ENCODE data around the gene IGLON5.
A peak's percentile ranks its signal among the peaks of the same experiment; 100 is the strongest.

The IGLON5 gene

DNA sequence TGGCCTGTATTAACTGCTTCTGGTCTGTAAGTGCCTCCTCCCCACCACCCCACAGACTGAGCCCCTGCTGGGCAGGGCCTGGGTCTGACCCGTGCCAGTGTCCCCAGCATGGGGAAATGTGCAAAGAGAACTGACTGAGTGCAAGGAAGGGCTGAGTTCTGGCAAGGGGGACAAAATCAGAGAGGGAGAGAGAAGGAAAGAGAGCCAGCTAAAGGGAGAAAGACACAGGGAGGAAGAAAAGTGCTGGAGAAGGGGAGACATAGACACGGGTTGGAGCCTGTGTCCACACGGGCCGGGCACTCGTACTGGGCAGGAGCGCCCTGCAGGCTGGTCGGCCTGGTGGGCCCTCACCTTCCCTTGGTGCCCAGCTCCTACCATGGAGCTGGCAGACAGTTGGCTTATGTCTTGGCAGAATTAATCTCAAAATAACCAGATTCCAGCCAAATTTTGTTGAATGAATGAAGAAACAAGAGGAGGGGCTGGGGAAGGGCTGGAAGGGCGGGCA lies 59.8 kb downstream of the IGLON5 start:
- Histone ChIP-seq H3K36me3 (ENCODE audit: control insufficient read depth in 1 of 2, insufficient read depth in 2 of 2, low read length in 2 of 2) (no peaks in the 10 kb centered on the region), H3K4me1 (ENCODE audit: control insufficient read depth in 1 of 2, insufficient read depth in 2 of 2, low read length in 2 of 2) (peaks cover 0 to 7% of the 10 kb centered on the region in 2 donors), H3K9me3 (ENCODE audit: control insufficient read depth in 1 of 2, low read length in 2 of 2) (no peaks in the 10 kb centered on the region), H3K27ac (ENCODE audit: low read depth, low read length) (no peak overlapping the region), H3K9ac (ENCODE audit: low read depth in 1 of 2, low read length in 2 of 2) (peak overlapping the region in 1 of 2 donors; percentile 18), H3K4me3 (ENCODE audit: low read depth in 1 of 2, low read length in 2 of 2) (peak overlapping the region in 1 of 2 donors; percentile 32), H3K27me3 (ENCODE audit: control insufficient read depth in 1 of 2, insufficient read depth in 2 of 2, low read length in 2 of 2) (no peaks in the 10 kb centered on the region)

DNA sequence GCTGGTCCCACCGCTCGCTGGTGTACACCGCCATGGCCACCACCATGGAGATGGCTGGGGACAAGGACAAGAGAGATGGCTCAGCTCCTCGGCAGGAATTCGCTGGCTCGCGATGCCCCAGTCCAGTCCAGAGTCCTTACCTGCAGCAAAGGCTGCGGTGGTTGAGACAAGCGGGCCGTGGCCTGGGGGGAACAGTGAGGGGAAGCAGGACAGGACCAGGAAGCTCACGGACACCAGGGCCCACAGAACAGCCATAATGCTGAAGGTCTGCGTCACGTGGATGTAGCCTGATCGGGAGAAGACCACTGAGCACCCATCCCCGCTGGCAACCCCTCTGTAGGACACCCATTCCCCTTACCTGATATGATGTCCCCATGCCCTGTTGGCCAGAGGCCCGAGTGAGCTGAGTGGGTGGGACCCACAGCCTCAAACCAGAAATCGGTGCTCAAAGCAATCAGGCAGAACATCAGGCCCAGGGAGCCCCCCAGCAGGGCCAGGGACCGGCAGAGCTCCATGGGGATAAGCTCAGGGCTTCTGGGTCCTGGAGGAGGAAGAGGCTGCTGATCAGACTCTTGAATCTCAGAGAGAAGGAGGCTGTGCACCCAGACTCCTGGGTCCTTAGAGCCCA lies 60.7 kb downstream of the IGLON5 start:
- peak overlapping the region; percentile 27 to 32 for H3K4me3 ChIP-seq (ENCODE audit: low read depth in 1 of 2, low read length in 2 of 2)
- peak overlapping the region in 1 of 2 donors; percentile 18 for H3K9ac ChIP-seq (ENCODE audit: low read depth in 1 of 2, low read length in 2 of 2)
- no peaks in the 10 kb centered on the region for H3K27me3 ChIP-seq (ENCODE audit: control insufficient read depth in 1 of 2, insufficient read depth in 2 of 2, low read length in 2 of 2)
- H3K9me3 ChIP-seq (ENCODE audit: control insufficient read depth in 1 of 2, low read length in 2 of 2), result no peaks in the 10 kb centered on the region
- H3K36me3 ChIP-seq (ENCODE audit: control insufficient read depth in 1 of 2, insufficient read depth in 2 of 2, low read length in 2 of 2), result no peaks in the 10 kb centered on the region
- peaks cover 0 to 7% of the 10 kb centered on the region in 2 donors for H3K4me1 ChIP-seq (ENCODE audit: control insufficient read depth in 1 of 2, insufficient read depth in 2 of 2, low read length in 2 of 2)
- H3K27ac ChIP-seq (ENCODE audit: low read depth, low read length), result no peak overlapping the region

GRCh38 chr19:51372649-51373504 lies 61.4 kb downstream of the IGLON5 start, which contains the start of gene NKG7:
Gene NKG7, minus strand, starts transcription at chr19:51372654. Its CDS starts 119 bp downstream, at chr19:51372535.
- H3K27ac ChIP-seq (ENCODE audit: low read depth, low read length), result no peak within 1 kb of the TSS
- no peaks in the 10 kb centered on the region for H3K36me3 ChIP-seq (ENCODE audit: control insufficient read depth in 1 of 2, insufficient read depth in 2 of 2, low read length in 2 of 2)
- H3K4me1 ChIP-seq (ENCODE audit: control insufficient read depth in 1 of 2, insufficient read depth in 2 of 2, low read length in 2 of 2), result peaks cover 0 to 7% of the 10 kb centered on the region in 2 donors
- H3K4me3 ChIP-seq (ENCODE audit: low read depth in 1 of 2, low read length in 2 of 2), result peak within 1 kb of the TSS; percentile 27 to 32
- peak within 1 kb of the TSS in 1 of 2 donors; percentile 18 for H3K9ac ChIP-seq (ENCODE audit: low read depth in 1 of 2, low read length in 2 of 2)
- no peaks in the 10 kb centered on the region for H3K9me3 ChIP-seq (ENCODE audit: control insufficient read depth in 1 of 2, low read length in 2 of 2)
- H3K27me3 ChIP-seq (ENCODE audit: control insufficient read depth in 1 of 2, insufficient read depth in 2 of 2, low read length in 2 of 2), result no peaks in the 10 kb centered on the region

- Histone ChIP-seq H3K9ac (ENCODE audit: low read depth in 1 of 2, low read length in 2 of 2) (no peak overlapping the region), H3K4me3 (ENCODE audit: low read depth in 1 of 2, low read length in 2 of 2) (no peak overlapping the region), H3K9me3 (ENCODE audit: control insufficient read depth in 1 of 2, low read length in 2 of 2) (no peaks in the 10 kb centered on the region), H3K36me3 (ENCODE audit: control insufficient read depth in 1 of 2, insufficient read depth in 2 of 2, low read length in 2 of 2) (no peaks in the 10 kb centered on the region), H3K4me1 (ENCODE audit: control insufficient read depth in 1 of 2, insufficient read depth in 2 of 2, low read length in 2 of 2) (no peaks in the 10 kb centered on the region), H3K27ac (ENCODE audit: low read depth, low read length) (no peak overlapping the region), H3K27me3 (ENCODE audit: control insufficient read depth in 1 of 2, insufficient read depth in 2 of 2, low read length in 2 of 2) (no peaks in the 10 kb centered on the region)
Observed at GRCh38 chr19:51375504-51376221, 64.2 kb downstream of the IGLON5 start.

DNA sequence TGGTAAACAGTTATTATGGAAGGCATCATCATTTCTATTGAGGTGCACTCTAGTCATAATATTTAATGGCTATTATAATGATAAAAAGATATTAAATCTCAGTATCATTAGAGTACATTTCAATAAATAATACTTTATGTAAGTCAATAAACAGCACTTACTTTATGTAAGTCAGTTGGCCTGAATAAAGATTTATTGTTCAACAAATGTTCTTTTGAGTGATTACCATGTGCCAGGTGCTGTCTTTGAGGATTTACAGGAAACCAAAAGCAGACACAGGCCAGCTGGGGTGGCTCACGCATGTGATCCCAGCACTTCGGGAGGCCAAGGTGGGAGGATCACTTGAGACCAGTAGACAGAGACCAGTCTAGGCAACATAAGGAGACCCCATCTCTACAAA lies 66.0 kb downstream of the IGLON5 start:
- H3K4me1 ChIP-seq (ENCODE audit: control insufficient read depth in 1 of 2, insufficient read depth in 2 of 2, low read length in 2 of 2), result no peaks in the 10 kb centered on the region
- no peak overlapping the region for H3K9ac ChIP-seq (ENCODE audit: low read depth in 1 of 2, low read length in 2 of 2)
- no peak overlapping the region for H3K27ac ChIP-seq (ENCODE audit: low read depth, low read length)
- H3K36me3 ChIP-seq (ENCODE audit: control insufficient read depth in 1 of 2, insufficient read depth in 2 of 2, low read length in 2 of 2), result no peaks in the 10 kb centered on the region
- no peak overlapping the region for H3K4me3 ChIP-seq (ENCODE audit: low read depth in 1 of 2, low read length in 2 of 2)
- H3K9me3 ChIP-seq (ENCODE audit: control insufficient read depth in 1 of 2, low read length in 2 of 2), result peaks cover 0 to 5% of the 10 kb centered on the region in 2 donors
- no peaks in the 10 kb centered on the region for H3K27me3 ChIP-seq (ENCODE audit: control insufficient read depth in 1 of 2, insufficient read depth in 2 of 2, low read length in 2 of 2)

- no peak overlapping the region for H3K27ac ChIP-seq (ENCODE audit: low read depth, low read length)
- peaks cover 0 to 5% of the 10 kb centered on the region in 2 donors for H3K9me3 ChIP-seq (ENCODE audit: control insufficient read depth in 1 of 2, low read length in 2 of 2)
- no peaks in the 10 kb centered on the region for H3K4me1 ChIP-seq (ENCODE audit: control insufficient read depth in 1 of 2, insufficient read depth in 2 of 2, low read length in 2 of 2)
- no peak overlapping the region for H3K9ac ChIP-seq (ENCODE audit: low read depth in 1 of 2, low read length in 2 of 2)
- H3K36me3 ChIP-seq (ENCODE audit: control insufficient read depth in 1 of 2, insufficient read depth in 2 of 2, low read length in 2 of 2), result no peaks in the 10 kb centered on the region
- H3K4me3 ChIP-seq (ENCODE audit: low read depth in 1 of 2, low read length in 2 of 2), result no peak overlapping the region
- no peaks in the 10 kb centered on the region for H3K27me3 ChIP-seq (ENCODE audit: control insufficient read depth in 1 of 2, insufficient read depth in 2 of 2, low read length in 2 of 2)
Observed at GRCh38 chr19:51380379-51380778, 68.9 kb downstream of the IGLON5 start.

Measured in duodenal mucosa (tissue), 2 donors.